Choroid plexus epithelial cell (primary cell): ENCODE results near the gene NPB.

Source experiments
- DNase-seq: peaks from one replicate; pipeline ENCODE4 v3.0.0-alpha.2; 2010; ENCODE audit warnings: low read depth
- H3K4me3 ChIP-seq: 2 replicates; pipeline ENCODE4 v1.5.1; 2011; ENCODE audit warnings: low read depth, mild to moderate bottlenecking, control low read depth, low read length, moderate library complexity
- TF ChIP-seq, protein P1 (sequence below): conservative IDR thresholded peaks from 2 replicates; pipeline ENCODE4 v1.5.1; 2011; ENCODE audit warnings: low read depth, mild to moderate bottlenecking, control low read depth, inconsistent platforms, low read length, moderate library complexity

NPB gene

DNA sequence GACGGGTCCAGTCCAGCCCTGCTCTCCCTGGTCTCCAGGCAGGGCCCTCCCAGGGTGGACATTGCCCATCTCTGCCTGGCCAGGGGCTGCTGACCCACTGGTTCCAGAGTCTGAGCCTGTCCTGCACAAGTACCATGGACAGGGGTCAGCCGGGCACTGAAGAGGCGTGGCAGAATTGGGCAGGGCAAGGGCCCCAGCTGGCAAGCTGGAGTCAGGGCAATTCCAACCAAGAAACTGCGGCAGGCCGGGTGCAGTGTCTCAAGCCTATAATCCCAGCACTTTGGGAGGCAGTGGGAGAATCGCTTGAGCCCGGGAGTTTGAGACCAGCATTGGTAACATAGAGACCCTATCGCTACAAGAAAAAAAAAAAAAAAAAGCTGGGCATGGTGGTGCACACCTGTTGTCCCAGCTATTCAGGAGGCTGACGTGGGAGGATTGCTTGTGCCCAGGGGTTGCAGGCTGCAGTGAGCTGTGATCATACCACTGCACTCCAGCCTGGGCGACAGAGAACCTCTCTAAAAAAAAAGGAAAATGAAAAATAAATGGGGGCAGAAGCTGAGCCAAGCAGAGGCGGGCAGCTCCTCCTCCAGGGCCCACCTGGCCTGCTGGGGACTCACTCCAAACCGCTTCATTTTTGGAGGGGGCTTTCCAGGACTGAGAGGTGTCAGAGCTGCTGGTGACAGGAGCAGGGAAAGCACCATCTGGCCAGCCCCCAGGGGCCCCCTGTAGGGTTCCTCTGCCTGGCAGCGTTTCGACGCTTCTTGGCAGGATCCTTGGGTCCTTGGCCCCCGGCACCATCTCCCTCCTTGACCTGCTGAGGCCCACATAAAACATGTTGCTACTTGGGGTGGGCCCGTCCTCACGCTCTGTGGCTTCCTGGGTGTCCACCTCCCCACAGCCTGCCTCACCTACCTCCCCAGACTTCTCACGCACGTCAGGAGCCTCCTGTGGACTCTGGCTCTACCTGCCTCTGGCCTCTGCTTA is 28.4 kb downstream of the NPB start:
- TF ChIP-seq, protein P1, sequence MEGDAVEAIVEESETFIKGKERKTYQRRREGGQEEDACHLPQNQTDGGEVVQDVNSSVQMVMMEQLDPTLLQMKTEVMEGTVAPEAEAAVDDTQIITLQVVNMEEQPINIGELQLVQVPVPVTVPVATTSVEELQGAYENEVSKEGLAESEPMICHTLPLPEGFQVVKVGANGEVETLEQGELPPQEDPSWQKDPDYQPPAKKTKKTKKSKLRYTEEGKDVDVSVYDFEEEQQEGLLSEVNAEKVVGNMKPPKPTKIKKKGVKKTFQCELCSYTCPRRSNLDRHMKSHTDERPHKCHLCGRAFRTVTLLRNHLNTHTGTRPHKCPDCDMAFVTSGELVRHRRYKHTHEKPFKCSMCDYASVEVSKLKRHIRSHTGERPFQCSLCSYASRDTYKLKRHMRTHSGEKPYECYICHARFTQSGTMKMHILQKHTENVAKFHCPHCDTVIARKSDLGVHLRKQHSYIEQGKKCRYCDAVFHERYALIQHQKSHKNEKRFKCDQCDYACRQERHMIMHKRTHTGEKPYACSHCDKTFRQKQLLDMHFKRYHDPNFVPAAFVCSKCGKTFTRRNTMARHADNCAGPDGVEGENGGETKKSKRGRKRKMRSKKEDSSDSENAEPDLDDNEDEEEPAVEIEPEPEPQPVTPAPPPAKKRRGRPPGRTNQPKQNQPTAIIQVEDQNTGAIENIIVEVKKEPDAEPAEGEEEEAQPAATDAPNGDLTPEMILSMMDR: no peak
- no peak overlapping the region for H3K4me3 ChIP-seq
- no peak for DNase-seq

DNA sequence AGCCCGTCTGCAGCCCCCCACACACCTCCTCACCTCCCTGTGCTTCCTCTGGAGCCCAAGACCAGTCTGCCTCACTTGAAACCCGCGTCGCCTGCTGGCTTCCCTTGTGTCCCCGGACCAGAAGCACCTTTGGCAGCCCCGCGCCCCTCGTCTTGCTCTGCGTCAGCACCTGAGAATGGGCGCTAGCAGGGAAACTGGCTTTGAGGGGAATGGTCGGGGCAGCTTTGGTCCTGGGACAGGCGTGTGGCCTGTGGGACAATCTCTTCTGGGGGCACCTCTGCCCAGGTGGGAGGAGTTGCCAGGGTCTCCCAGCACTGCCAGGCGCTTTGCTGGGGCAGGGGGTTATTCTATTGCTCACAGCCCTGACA is 29.1 kb downstream of the NPB start:
- no peak overlapping the region for H3K4me3 ChIP-seq
- TF ChIP-seq, protein P1: no peak
- no peak for DNase-seq

DNA sequence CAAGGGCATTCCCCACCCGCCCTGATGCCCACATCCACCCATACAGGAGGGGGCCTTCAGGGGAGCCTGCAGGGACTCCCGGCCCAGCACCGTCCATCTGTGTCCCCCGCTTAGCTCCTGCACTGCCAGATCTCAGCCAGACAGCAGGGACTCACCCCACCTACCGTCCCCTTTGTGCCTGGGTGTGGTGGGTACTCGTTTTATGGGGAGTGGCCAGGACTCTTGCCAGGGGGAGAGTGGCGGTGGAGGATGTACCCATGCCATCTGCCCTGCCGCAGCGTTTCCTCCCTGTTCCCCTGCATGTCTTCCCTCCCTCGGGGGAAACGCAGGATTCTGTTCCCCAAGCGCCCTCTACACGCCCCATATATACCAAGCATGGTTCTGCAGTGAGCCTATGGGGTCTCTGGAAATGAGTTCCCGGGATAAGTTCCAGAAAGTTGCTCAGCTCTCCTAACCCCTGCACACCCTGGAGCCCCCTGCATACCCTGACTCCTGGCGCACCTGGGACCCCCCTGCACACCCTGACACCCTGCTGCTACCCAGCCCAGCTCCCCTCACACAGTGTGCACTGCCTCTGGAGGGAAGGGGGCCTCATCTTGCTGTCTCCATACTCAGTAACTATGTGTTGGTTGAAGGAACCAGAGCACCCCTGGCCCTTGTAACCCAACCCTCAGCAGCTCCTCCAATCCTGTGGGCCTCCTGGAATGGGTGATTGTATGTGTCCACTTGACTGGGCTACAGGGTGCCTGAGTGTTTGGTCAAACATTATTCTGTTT is 29.7 kb downstream of the NPB start:
- TF ChIP-seq, protein P1: no peak
- no peak overlapping the region for H3K4me3 ChIP-seq
- no peak for DNase-seq

DNA sequence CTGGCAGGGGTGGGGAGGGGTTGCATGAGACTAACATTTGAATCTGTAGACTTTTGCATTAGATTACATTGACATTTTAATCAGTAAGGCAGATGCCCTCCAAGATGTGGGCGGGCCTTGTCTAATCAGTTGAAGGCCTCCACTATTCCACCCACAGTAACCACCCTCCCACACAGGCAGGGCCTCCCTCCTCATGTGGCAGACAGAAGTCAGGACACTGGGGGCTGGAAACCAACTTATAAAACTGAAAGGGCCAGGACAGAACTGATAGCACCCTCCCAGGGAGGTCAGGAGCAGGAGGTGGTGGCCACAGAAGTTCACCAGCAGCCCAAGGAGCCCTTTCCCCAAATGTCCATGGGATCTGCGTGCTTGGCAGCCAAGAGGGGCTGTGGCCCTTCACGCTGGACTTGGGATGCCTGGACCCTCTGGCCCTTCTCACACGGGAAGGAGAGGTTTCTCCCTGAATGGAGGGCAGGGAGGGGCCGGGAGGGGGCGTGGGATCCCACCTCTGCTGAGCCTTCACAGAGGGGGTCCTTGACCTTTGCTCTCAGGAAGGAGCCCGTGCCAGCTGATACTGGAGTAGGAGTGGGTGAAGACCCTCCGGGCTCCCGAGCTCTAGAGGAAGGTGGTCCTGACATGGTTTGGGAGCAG is 30.4 kb downstream of the NPB start:
- TF ChIP-seq, protein P1: no peak
- no peak for DNase-seq
- H3K4me3 ChIP-seq: no peak overlapping the region

DNA sequence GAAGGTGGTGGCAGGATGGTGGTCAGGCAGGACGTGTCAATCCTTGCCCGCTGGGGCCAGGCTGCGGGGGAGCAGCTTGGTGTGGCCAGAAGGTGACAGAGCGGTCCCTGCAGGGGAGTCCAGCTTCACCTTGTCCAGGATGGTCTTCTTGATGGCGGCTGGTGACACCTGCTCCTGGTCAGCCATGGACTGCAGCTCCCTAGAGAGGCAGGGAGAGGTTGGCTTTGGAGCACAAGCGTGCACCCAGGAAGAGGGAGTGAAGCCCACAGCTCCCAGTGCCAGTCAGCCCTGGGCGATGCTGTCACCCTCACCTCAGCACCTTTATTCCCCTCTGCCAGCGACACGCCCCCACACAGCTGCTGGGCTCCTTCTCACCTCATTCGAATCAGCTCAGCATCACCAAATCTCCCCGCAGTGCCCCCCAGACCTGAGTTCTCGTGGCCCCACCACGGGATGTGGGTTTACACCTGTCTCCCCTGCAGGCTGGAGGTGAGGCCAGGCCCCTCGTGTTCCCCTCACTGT is 31.2 kb downstream of the NPB start:
- no peak for DNase-seq
- H3K4me3 ChIP-seq: no peak overlapping the region
- TF ChIP-seq, protein P1: no peak

DNA sequence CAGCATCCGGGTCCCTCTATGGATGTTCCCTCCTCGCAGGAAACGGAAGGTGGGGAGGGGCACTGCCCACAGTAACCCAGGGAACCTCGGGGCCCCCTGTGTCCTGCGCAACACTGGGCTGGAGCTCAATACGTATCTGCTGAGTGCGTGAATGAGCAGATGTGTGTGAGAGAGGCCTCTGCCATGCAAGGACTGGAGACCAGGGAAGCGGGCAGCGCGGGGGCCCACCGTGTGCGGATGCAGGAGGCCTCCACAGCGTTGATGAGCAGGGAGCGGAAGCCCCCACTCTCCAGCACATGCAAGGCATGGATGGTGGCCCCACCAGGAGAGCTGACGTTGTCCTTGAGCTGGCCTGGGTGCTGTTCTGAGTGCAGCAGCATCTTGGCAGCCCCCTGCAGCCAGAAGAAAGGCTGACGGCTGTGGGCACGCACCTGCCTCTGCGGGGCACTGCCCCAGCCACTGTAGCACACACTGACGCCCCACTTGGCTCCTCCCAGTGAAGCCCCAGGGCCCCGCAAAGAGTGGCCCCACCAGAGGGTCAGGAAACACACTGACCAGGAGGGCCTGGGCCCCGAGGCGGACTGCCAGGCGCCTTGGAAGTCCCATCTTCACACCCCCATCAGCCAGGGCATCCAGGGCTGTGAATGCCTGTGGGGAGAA is 32.2 kb downstream of the NPB start:
- TF ChIP-seq, protein P1: no peak
- H3K4me3 ChIP-seq: no peak overlapping the region
- no peak for DNase-seq
